ENCODE measurements around the gene AKR1C4. TPM values are rescaled to one million over a fixed set of nuclear protein-coding genes. Genes with fewer than 3 reads are reported as not detected.
A peak's percentile ranks its signal among the peaks of the same experiment; 100 is the strongest.
"Not testable (repeated sequence)": the region's sequence is repeated elsewhere in the genome, so short reads cannot be mapped to it uniquely, and the experiment has no call there.

AKR1C4 gene
- total RNA-seq, 1 donor from 2014 or later = not detected

GRCh38 chr10:5252177-5253037, 55.8 kb downstream of the AKR1C4 start:
- Mint-ChIP-seq H3K4me3 (no peak overlapping the region), H3K36me3 (ENCODE audit: low read depth) (no peaks in the 10 kb centered on the region), H3K27me3 (ENCODE audit: low read depth) (no peaks in the 10 kb centered on the region), H3K4me1 (no peaks in the 10 kb centered on the region), H3K9me3 (peaks cover 5% of the 10 kb centered on the region), H3K27ac (ENCODE audit: unreplicated experiment) (peak overlapping the region; percentile 71)
- no peak for DNase-seq (ENCODE audit: low read depth, low spot score)
- TF ChIP-seq CTCF (conservative IDR thresholded peaks at IDR 0.05) = no peak

DNA sequence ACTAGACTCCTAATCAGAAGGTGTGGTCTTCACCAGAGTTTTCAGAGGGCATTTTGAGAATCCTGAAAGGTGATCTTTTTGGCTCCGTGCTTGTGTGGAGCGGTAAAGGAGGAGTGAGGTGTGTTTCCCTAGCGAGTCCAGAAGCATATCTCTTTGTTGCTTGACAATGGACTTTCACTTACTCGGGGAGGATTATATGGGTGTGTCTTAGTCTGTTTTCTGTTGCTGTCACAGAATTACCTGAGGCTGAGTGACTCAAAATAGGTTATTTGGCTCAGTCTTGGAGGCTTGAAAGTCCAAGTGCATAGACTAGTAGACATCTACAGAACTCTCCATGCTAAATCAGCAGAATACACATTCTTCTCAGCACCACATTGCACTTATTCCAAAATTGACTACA, 57.9 kb downstream of the AKR1C4 start:
- Mint-ChIP-seq H3K36me3 (ENCODE audit: low read depth) (no peaks in the 10 kb centered on the region), H3K4me1 (no peaks in the 10 kb centered on the region), H3K27ac (ENCODE audit: unreplicated experiment) (no peak overlapping the region), H3K4me3 (no peak overlapping the region), H3K27me3 (ENCODE audit: low read depth) (no peaks in the 10 kb centered on the region), H3K9me3 (peaks cover 5% of the 10 kb centered on the region)
- no peak for TF ChIP-seq CTCF (conservative IDR thresholded peaks at IDR 0.05)
- DNase-seq (ENCODE audit: low read depth, low spot score) = no peak

DNA sequence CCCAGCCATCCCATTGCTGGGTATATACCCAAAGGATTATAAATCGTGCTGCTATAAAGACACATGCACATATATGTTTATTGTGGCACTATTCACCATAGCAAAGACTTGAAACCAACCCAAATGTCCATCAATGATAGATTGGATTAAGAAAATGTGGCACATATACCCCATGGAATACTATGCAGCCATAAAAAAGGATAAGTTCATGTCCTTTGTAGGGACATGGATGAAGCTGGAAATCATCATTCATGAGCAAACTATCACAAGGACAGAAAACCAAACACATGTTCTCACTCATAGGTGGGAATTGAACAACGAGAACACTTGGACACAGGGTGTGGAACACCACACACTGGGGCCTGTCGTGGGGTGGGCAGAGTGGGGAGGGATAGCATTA, 61.1 kb downstream of the AKR1C4 start:
- not testable (repeated sequence) for H3K27me3 Mint-ChIP-seq (ENCODE audit: low read depth); H3K36me3 Mint-ChIP-seq (ENCODE audit: low read depth); DNase-seq (ENCODE audit: low read depth, low spot score); H3K4me1 Mint-ChIP-seq; H3K9me3 Mint-ChIP-seq; H3K4me3 Mint-ChIP-seq; H3K27ac Mint-ChIP-seq (ENCODE audit: unreplicated experiment)

- H3K27ac Mint-ChIP-seq (ENCODE audit: unreplicated experiment) = no peak overlapping the region
- DNase-seq (ENCODE audit: low read depth, low spot score) = no peak
- H3K36me3 Mint-ChIP-seq (ENCODE audit: low read depth) = no peaks in the 10 kb centered on the region
- H3K9me3 Mint-ChIP-seq = peaks cover 7% of the 10 kb centered on the region
- no peaks in the 10 kb centered on the region for H3K4me1 Mint-ChIP-seq
- H3K27me3 Mint-ChIP-seq (ENCODE audit: low read depth) = no peaks in the 10 kb centered on the region
- H3K4me3 Mint-ChIP-seq = no peak overlapping the region
- no peak for TF ChIP-seq CTCF (conservative IDR thresholded peaks at IDR 0.05)
These were observed 62.7 kb downstream of the AKR1C4 start for GRCh38 chr10:5259132-5259951.

GRCh38 chr10:5259952-5260578, 63.4 kb downstream of the AKR1C4 start:
- Mint-ChIP-seq H3K9me3 (peaks cover 9% of the 10 kb centered on the region), H3K4me3 (no peak overlapping the region), H3K36me3 (ENCODE audit: low read depth) (no peaks in the 10 kb centered on the region), H3K27me3 (ENCODE audit: low read depth) (no peaks in the 10 kb centered on the region), H3K4me1 (no peaks in the 10 kb centered on the region), H3K27ac (ENCODE audit: unreplicated experiment) (no peak overlapping the region)
- DNase-seq (ENCODE audit: low read depth, low spot score) = no peak
- no peak for TF ChIP-seq CTCF (conservative IDR thresholded peaks at IDR 0.05)

Data from neural crest cell (in vitro differentiated cells).